ENCODE results near the gene SPEG. TPM values are rescaled to one million over a fixed set of nuclear protein-coding genes. Genes with fewer than 3 reads are reported as not detected.

The SPEG gene
- total RNA-seq, 1 donor from 2014 or later = 6.1 TPM

GRCh38 chr2:219510512-219511135, 76.0 kb downstream of the SPEG start:
- Mint-ChIP-seq H3K4me3 (ENCODE audit: unreplicated experiment) (peak overlapping the region; percentile 79), H3K27me3 (ENCODE audit: unreplicated experiment) (peaks cover 11% of the 10 kb centered on the region), H3K27ac (ENCODE audit: unreplicated experiment) (peak overlapping the region; percentile 57), H3K4me1 (ENCODE audit: unreplicated experiment) (peaks cover 37% of the 10 kb centered on the region), H3K9me3 (ENCODE audit: unreplicated experiment) (no peaks in the 10 kb centered on the region), H3K36me3 (ENCODE audit: low read depth, unreplicated experiment) (peaks cover 11% of the 10 kb centered on the region)
- DNase-seq (ENCODE audit: low spot score) = no peak
- TF ChIP-seq CTCF (IDR thresholded peaks at IDR 0.05; ENCODE audit: unreplicated experiment) = no peak

- Mint-ChIP-seq H3K4me3 (ENCODE audit: unreplicated experiment) (no peak overlapping the region), H3K27ac (ENCODE audit: unreplicated experiment) (no peak overlapping the region), H3K36me3 (ENCODE audit: low read depth, unreplicated experiment) (peaks cover 5% of the 10 kb centered on the region), H3K9me3 (ENCODE audit: unreplicated experiment) (no peaks in the 10 kb centered on the region), H3K4me1 (ENCODE audit: unreplicated experiment) (peaks cover 45% of the 10 kb centered on the region), H3K27me3 (ENCODE audit: unreplicated experiment) (peaks cover 9% of the 10 kb centered on the region)
- TF ChIP-seq CTCF (IDR thresholded peaks at IDR 0.05; ENCODE audit: unreplicated experiment) = no peak
- no peak for DNase-seq (ENCODE audit: low spot score)
These were observed 77.1 kb downstream of the SPEG start for GRCh38 chr2:219511547-219512325.

- Mint-ChIP-seq H3K27ac (ENCODE audit: unreplicated experiment) (no peak overlapping the region), H3K36me3 (ENCODE audit: low read depth, unreplicated experiment) (peaks cover 4% of the 10 kb centered on the region), H3K27me3 (ENCODE audit: unreplicated experiment) (peaks cover 17% of the 10 kb centered on the region), H3K9me3 (ENCODE audit: unreplicated experiment) (no peaks in the 10 kb centered on the region), H3K4me3 (ENCODE audit: unreplicated experiment) (no peak overlapping the region), H3K4me1 (ENCODE audit: unreplicated experiment) (peaks cover 51% of the 10 kb centered on the region)
- no peak for TF ChIP-seq CTCF (IDR thresholded peaks at IDR 0.05; ENCODE audit: unreplicated experiment)
- no peak for DNase-seq (ENCODE audit: low spot score)
These were observed 78.0 kb downstream of the SPEG start for GRCh38 chr2:219512524-219513216.

- Mint-ChIP-seq H3K27ac (ENCODE audit: unreplicated experiment) (no peak overlapping the region), H3K27me3 (ENCODE audit: unreplicated experiment) (peaks cover 22% of the 10 kb centered on the region), H3K4me1 (ENCODE audit: unreplicated experiment) (peaks cover 61% of the 10 kb centered on the region), H3K4me3 (ENCODE audit: unreplicated experiment) (no peak overlapping the region), H3K9me3 (ENCODE audit: unreplicated experiment) (no peaks in the 10 kb centered on the region), H3K36me3 (ENCODE audit: low read depth, unreplicated experiment) (peaks cover 4% of the 10 kb centered on the region)
- no peak for DNase-seq (ENCODE audit: low spot score)
- no peak for TF ChIP-seq CTCF (IDR thresholded peaks at IDR 0.05; ENCODE audit: unreplicated experiment)
These were observed 79.1 kb downstream of the SPEG start for GRCh38 chr2:219513787-219514186.

Measured in endothelial cell (in vitro differentiated cells).